Activated naive CD8-positive, alpha-beta T cell treated with anti-CD3 and anti-CD28 coated beads, Interleukin-2, amount 10 ng/mL, durations not matched to agents 7 days and 5 days (primary cell): ENCODE results near the gene CREG2. TPM values are rescaled to one million over a fixed set of nuclear protein-coding genes. Genes with fewer than 3 reads are reported as not detected.

Source experiments
- ATAC-seq: fragments of 150-1000 bp; cut with Tn5 transposase; one replicate; pipeline ENCODE4 v1.10.0; 2021; ENCODE audit warnings: low read depth, moderate library complexity
- POLR2A ChIA-PET: fragments of 350-600 bp; sonication (Branson Sonifier 250); formaldehyde crosslinking; loops from one replicate; lab custom pipeline; 2021; ENCODE audit warnings: antibody characterized with exemption; lab: Charles Lee
- DNase-seq: peaks from one replicate; pipeline ENCODE4 v3.0.0; 2021
- H3K27ac Mint-ChIP-seq: one replicate; pipeline ENCODE4 v1.8.0; 2022; ENCODE audit warnings: mild to moderate bottlenecking, mixed read lengths
- H3K27me3 Mint-ChIP-seq: one replicate; pipeline ENCODE4 v1.8.0; 2022; ENCODE audit warnings: mild to moderate bottlenecking, moderate library complexity, mixed read lengths
- H3K36me3 Mint-ChIP-seq: one replicate; pipeline ENCODE4 v1.8.0; 2021; ENCODE audit warnings: mild to moderate bottlenecking, mixed read lengths
- H3K4me1 Mint-ChIP-seq: one replicate; pipeline ENCODE4 v1.8.0; 2021; ENCODE audit warnings: mixed read lengths
- H3K4me3 Mint-ChIP-seq: one replicate; pipeline ENCODE4 v1.8.0; 2022; ENCODE audit warnings: mild to moderate bottlenecking, moderate library complexity, mixed read lengths
- H3K9me3 Mint-ChIP-seq: one replicate; pipeline ENCODE4 v1.8.0; 2021; ENCODE audit warnings: mixed read lengths
- total RNA-seq, 2 experiments: library from RNA; stranded (reverse); gene quantifications; one replicate each; pipeline ENCODE4 v1.2.3, GENCODE V29; 2021

CREG2 gene
- total RNA-seq, 2 experiments from 2014 or later: not detected

GRCh38 chr2:101341901-101342624, 45.2 kb downstream of the CREG2 start:
- no peaks in the 10 kb centered on the region for H3K36me3 Mint-ChIP-seq
- H3K4me1 Mint-ChIP-seq: peaks cover 25% of the 10 kb centered on the region
- peaks cover 3% of the 10 kb centered on the region for H3K27me3 Mint-ChIP-seq
- DNase-seq (peak; percentile 77), ATAC-seq (peak; percentile 53)
- no peak overlapping the region for H3K27ac Mint-ChIP-seq
- no peak overlapping the region for H3K4me3 Mint-ChIP-seq
- H3K9me3 Mint-ChIP-seq: no peaks in the 10 kb centered on the region
- POLR2A ChIA-PET: interaction anchor here (1.0 to 4.0 kb wide), 5 partner anchors 8 to 90 kb away, joined by 3 to 29 read pairs (median 3); partner anchors contain the start of gene RNF149

- ATAC-seq (peak; percentile 65), DNase-seq (peak; percentile 65)
- Mint-ChIP-seq H3K9me3 (no peaks in the 10 kb centered on the region), H3K27me3 (no peaks in the 10 kb centered on the region), H3K36me3 (no peaks in the 10 kb centered on the region), H3K27ac (peak overlapping the region; percentile 74), H3K4me1 (peaks cover 25% of the 10 kb centered on the region), H3K4me3 (peak overlapping the region; percentile 58)
- POLR2A ChIA-PET: interaction anchor here (1.0 to 4.0 kb wide), 5 partner anchors 9 to 89 kb away, joined by 3 to 29 read pairs (median 3); partner anchors contain the start of gene RNF149
These were observed 45.9 kb downstream of the CREG2 start for GRCh38 chr2:101341421-101341820.

GRCh38 chr2:101340141-101340551, 47.2 kb downstream of the CREG2 start:
- Mint-ChIP-seq H3K27me3 (no peaks in the 10 kb centered on the region), H3K36me3 (no peaks in the 10 kb centered on the region), H3K9me3 (no peaks in the 10 kb centered on the region), H3K4me1 (peaks cover 25% of the 10 kb centered on the region), H3K4me3 (peak overlapping the region; percentile 37), H3K27ac (peak overlapping the region; percentile 53)
- POLR2A ChIA-PET: interaction anchor here (0.6 to 4.0 kb wide), 3 partner anchors 10 to 379 kb away, joined by 3 to 29 read pairs (median 18); partner anchors contain the start of gene RNF149
- DNase-seq (no peak), ATAC-seq (peak; percentile 60)

GRCh38 chr2:101339266-101339880, 47.9 kb downstream of the CREG2 start:
- POLR2A ChIA-PET: interaction anchor here (0.6 to 4.0 kb wide), 3 partner anchors 9 to 31 kb away, joined by 5 to 29 read pairs (median 18); partner anchors contain the start of gene RNF149
- H3K9me3 Mint-ChIP-seq: no peaks in the 10 kb centered on the region

GRCh38 chr2:101337877-101338276, 49.4 kb downstream of the CREG2 start:
- no peak overlapping the region for H3K27ac Mint-ChIP-seq

More at GRCh38 chr2:101339266-101339880, 47.9 kb downstream of the CREG2 start:
- no peak for ATAC-seq
- Mint-ChIP-seq H3K27me3 (no peaks in the 10 kb centered on the region), H3K27ac (peak overlapping the region; percentile 14), H3K4me1 (peaks cover 25% of the 10 kb centered on the region), H3K4me3 (no peak overlapping the region), H3K36me3 (no peaks in the 10 kb centered on the region)
- no peak for DNase-seq

GRCh38 chr2:101332885-101333766, 54.2 kb downstream of the CREG2 start:
- DNase-seq (no peak), ATAC-seq (no peak)
- POLR2A ChIA-PET: interaction anchor here (0.7 to 2.1 kb wide), 5 partner anchors 14 to 740 kb away, joined by 3 to 8 read pairs (median 5); partner anchors contain the start of genes CNOT11 and RNF149
- no peaks in the 10 kb centered on the region for H3K27me3 Mint-ChIP-seq
- H3K27ac Mint-ChIP-seq: peak overlapping the region; percentile 35
- H3K9me3 Mint-ChIP-seq: no peaks in the 10 kb centered on the region
- H3K4me3 Mint-ChIP-seq: no peak overlapping the region
- peaks cover 22% of the 10 kb centered on the region for H3K4me1 Mint-ChIP-seq
- no peaks in the 10 kb centered on the region for H3K36me3 Mint-ChIP-seq

More at GRCh38 chr2:101337877-101338276, 49.4 kb downstream of the CREG2 start:
- H3K9me3 Mint-ChIP-seq: no peaks in the 10 kb centered on the region
- POLR2A ChIA-PET: interaction anchor here (1.6 to 3.7 kb wide), 2 partner anchors 29 to 31 kb away, joined by 5 to 18 read pairs; partner anchors contain the start of gene RNF149
- H3K4me1 Mint-ChIP-seq: peaks cover 29% of the 10 kb centered on the region
- H3K27me3 Mint-ChIP-seq: no peaks in the 10 kb centered on the region
- H3K36me3 Mint-ChIP-seq: no peaks in the 10 kb centered on the region
- ATAC-seq (no peak), DNase-seq (no peak)
- H3K4me3 Mint-ChIP-seq: no peak overlapping the region

- ATAC-seq: no peak
- Mint-ChIP-seq H3K4me3 (no peak overlapping the region), H3K36me3 (no peaks in the 10 kb centered on the region), H3K4me1 (peaks cover 22% of the 10 kb centered on the region), H3K27me3 (no peaks in the 10 kb centered on the region), H3K27ac (peak overlapping the region; percentile 87), H3K9me3 (no peaks in the 10 kb centered on the region)
- DNase-seq: no peak
- POLR2A ChIA-PET: interaction anchor here (1.5 to 4.8 kb wide), 3 partner anchors 10 to 24 kb away, joined by 7 to 29 read pairs (median 12); partner anchors contain the start of gene RNF149
These were observed 56.1 kb downstream of the CREG2 start for GRCh38 chr2:101331202-101331601.

- ATAC-seq: peak; percentile 43
- peak; percentile 59 for DNase-seq
- Mint-ChIP-seq H3K27ac (peak overlapping the region; percentile 87), H3K36me3 (no peaks in the 10 kb centered on the region), H3K9me3 (no peaks in the 10 kb centered on the region), H3K27me3 (no peaks in the 10 kb centered on the region), H3K4me1 (peaks cover 22% of the 10 kb centered on the region), H3K4me3 (peak overlapping the region; percentile 58)
- POLR2A ChIA-PET: interaction anchor here (1.5 to 4.8 kb wide), 4 partner anchors 10 to 77 kb away, joined by 7 to 29 read pairs (median 16); partner anchors contain the start of genes CNOT11 and RNF149
These were observed 56.9 kb downstream of the CREG2 start for GRCh38 chr2:101330253-101330933.

GRCh38 chr2:101329026-101329425, 58.3 kb downstream of the CREG2 start:
- Mint-ChIP-seq H3K36me3 (peaks cover 1% of the 10 kb centered on the region), H3K27ac (no peak overlapping the region), H3K4me3 (peak overlapping the region; percentile 15), H3K9me3 (peaks cover 3% of the 10 kb centered on the region), H3K4me1 (peaks cover 22% of the 10 kb centered on the region), H3K27me3 (no peaks in the 10 kb centered on the region)
- no peak for ATAC-seq
- POLR2A ChIA-PET: interaction anchor here (1.1 to 4.8 kb wide), 6 partner anchors 12 to 105 kb away, joined by 3 to 32 read pairs (median 14); partner anchors contain the start of genes CNOT11 and RNF149
- no peak for DNase-seq

GRCh38 chr2:101328474-101329007, 58.8 kb downstream of the CREG2 start:
- ATAC-seq: peak; percentile 93
- DNase-seq: no peak

GRCh38 chr2:101327863-101328394, 59.4 kb downstream of the CREG2 start:
- no peak for DNase-seq
- peaks cover 4% of the 10 kb centered on the region for H3K36me3 Mint-ChIP-seq
- H3K4me3 Mint-ChIP-seq: no peak overlapping the region
- peak; percentile 41 for ATAC-seq
- H3K27me3 Mint-ChIP-seq: no peaks in the 10 kb centered on the region
- H3K9me3 Mint-ChIP-seq: peaks cover 3% of the 10 kb centered on the region
- no peak overlapping the region for H3K27ac Mint-ChIP-seq
- H3K4me1 Mint-ChIP-seq: peaks cover 19% of the 10 kb centered on the region
- POLR2A ChIA-PET: interaction anchor here (1.0 to 4.8 kb wide), 7 partner anchors 13 to 323 kb away, joined by 3 to 32 read pairs (median 10); partner anchors contain the start of genes CNOT11 and RNF149

More at GRCh38 chr2:101328474-101329007, 58.8 kb downstream of the CREG2 start:
- Mint-ChIP-seq H3K27me3 (no peaks in the 10 kb centered on the region), H3K36me3 (peaks cover 1% of the 10 kb centered on the region), H3K4me1 (peaks cover 21% of the 10 kb centered on the region), H3K9me3 (peaks cover 3% of the 10 kb centered on the region), H3K27ac (no peak overlapping the region), H3K4me3 (no peak overlapping the region)
- POLR2A ChIA-PET: interaction anchor here (1.0 to 4.8 kb wide), 7 partner anchors 12 to 324 kb away, joined by 3 to 32 read pairs (median 10); partner anchors contain the start of genes CNOT11 and RNF149
